H1 (cell line): ENCODE measurements around the gene GRIN3A.

Source experiments
- CEBPB ChIP-seq: IDR thresholded peaks from 2 replicates; pipeline ENCODE4 v1.6.1; 2012; ENCODE audit warnings: low read depth, low read length
- POU5F1 ChIP-seq: IDR thresholded peaks from 2 replicates; pipeline ENCODE4 v1.6.1; 2011; ENCODE audit warnings: low read depth, mild to moderate bottlenecking, low read length, moderate library complexity
- TAF1 ChIP-seq: IDR thresholded peaks from 2 replicates; pipeline ENCODE4 v1.6.1; 2011; ENCODE audit warnings: mild to moderate bottlenecking, low read depth, low read length
- TF ChIP-seq, protein P1 (sequence below), 3 experiments: IDR thresholded peaks; 1 replicate in 2 of 3; 2 replicates in 1 of 3; pipeline versions ENCODE4 v1.5.1 to v1.6.1; 2011; ENCODE audit warnings: low read length in 3 of 3, mild to moderate bottlenecking in 3 of 3, inconsistent platforms in 2 of 3, low read depth in 1 of 3, moderate library complexity in 1 of 3; ENCODE audit not compliant: insufficient read depth in 1 of 3; ENCODE audit errors: control extremely low read depth in 1 of 3

- TF ChIP-seq POU5F1 (no peak), CEBPB (no peak), TAF1 (no peak)
- TF ChIP-seq, protein P1, sequence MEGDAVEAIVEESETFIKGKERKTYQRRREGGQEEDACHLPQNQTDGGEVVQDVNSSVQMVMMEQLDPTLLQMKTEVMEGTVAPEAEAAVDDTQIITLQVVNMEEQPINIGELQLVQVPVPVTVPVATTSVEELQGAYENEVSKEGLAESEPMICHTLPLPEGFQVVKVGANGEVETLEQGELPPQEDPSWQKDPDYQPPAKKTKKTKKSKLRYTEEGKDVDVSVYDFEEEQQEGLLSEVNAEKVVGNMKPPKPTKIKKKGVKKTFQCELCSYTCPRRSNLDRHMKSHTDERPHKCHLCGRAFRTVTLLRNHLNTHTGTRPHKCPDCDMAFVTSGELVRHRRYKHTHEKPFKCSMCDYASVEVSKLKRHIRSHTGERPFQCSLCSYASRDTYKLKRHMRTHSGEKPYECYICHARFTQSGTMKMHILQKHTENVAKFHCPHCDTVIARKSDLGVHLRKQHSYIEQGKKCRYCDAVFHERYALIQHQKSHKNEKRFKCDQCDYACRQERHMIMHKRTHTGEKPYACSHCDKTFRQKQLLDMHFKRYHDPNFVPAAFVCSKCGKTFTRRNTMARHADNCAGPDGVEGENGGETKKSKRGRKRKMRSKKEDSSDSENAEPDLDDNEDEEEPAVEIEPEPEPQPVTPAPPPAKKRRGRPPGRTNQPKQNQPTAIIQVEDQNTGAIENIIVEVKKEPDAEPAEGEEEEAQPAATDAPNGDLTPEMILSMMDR (IDR thresholded peaks at IDR 0.05; ENCODE audit: control extremely low read depth in 1 of 3, insufficient read depth in 1 of 3, low read depth in 1 of 3, low read length in 3 of 3), result no peak
Measured at GRCh38 chr9:101528015-101528414, 210.4 kb downstream of the GRIN3A start.
